Measurements from ENCODE around the gene CSPG4. TPM values are rescaled to one million over a fixed set of nuclear protein-coding genes. Genes with fewer than 3 reads are reported as not detected.
A peak's percentile ranks its signal among the peaks of the same experiment; 100 is the strongest.
"Not testable (repeated sequence)": the region's sequence is repeated elsewhere in the genome, so short reads cannot be mapped to it uniquely, and the experiment has no call there.

Gene CSPG4
- total and polyA plus RNA-seq, 9 of the 15 experiments (the other 6 are each of a cell fraction or from before 2014, with no cell fraction given): under 0.01 to 0.07 (median 0.04) TPM; not detected in 5

DNA sequence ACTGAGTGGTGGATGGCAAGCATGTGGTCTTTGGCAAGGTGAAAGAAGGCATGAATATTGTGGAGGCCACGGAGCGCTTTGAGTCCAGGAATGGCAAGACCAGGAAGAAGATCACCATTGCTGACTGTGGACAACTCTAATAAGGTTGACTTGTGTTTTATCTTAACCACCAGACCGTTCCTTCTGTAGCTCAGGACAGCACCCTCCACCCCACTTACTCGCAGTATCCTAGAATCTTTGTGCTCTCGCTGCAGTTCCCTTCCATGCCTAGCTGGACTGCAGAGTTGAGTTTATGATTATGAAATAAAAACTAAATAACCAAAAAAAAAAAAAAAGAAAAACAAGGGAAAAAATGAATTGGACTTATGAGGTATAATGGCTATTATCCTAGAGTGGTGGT lies 34.5 kb upstream of the CSPG4 start:
- H3K4me3 ChIP-seq; H4K20me1 ChIP-seq (replicated peaks; ENCODE audit: control insufficient read depth, insufficient read depth, low read length); H3K9me3 ChIP-seq (replicated peaks; ENCODE audit: control insufficient read depth, insufficient read depth, low read depth, low read length); H3K9ac ChIP-seq (ENCODE audit: insufficient read depth in 1 of 2, low read depth in 2 of 2, low read length in 2 of 2); H3K4me1 ChIP-seq (replicated peaks in 1 of 2; ENCODE audit: control insufficient read depth in 2 of 2, insufficient read depth in 2 of 2, low read length in 2 of 2); POLR2A ChIA-PET; H3K27me3 ChIP-seq (ENCODE audit: control insufficient read depth in 2 of 2, insufficient read depth in 2 of 2, low read length in 2 of 2); BruUV-seq (replicated peaks); H3K27ac ChIP-seq (ENCODE audit: extremely low read depth, low read depth, low read length); H3K36me3 ChIP-seq (ENCODE audit: control insufficient read depth, insufficient read depth, low read length); CTCF ChIA-PET (ENCODE audit: low intra/inter-chr PET ratio); intact Hi-C loops (cut with micrococcal nuclease); in situ Hi-C loops (cut with MboI); H3K79me2 ChIP-seq (ENCODE audit: control insufficient read depth, insufficient read depth, low read length); H3K9me1 ChIP-seq (ENCODE audit: control insufficient read depth, insufficient read depth, low read length): not testable (repeated sequence)
- Histone ChIP-seq H2AFZ (ENCODE audit: low read depth, low read length) (peak overlapping the region; percentile 80; the same call in 1 of the 2 replicates), H3K4me2 (ENCODE audit: insufficient read depth, low read length) (peak overlapping the region; percentile 42; the same call in 1 of the 2 replicates)
- WGBS (ENCODE audit: insufficient coverage, low coverage, missing lambda C conversion rate): 15% methylated on average over 5 of the region's 5 CpGs
- FAIRE-seq (peak; percentile 65), ATAC-seq (peak; percentile 68; the same call in 2 of the 3 replicates), DNase-seq (ENCODE audit: extremely low read depth in 1 of 4, low spot score in 3 of 4) (peak in 1 of 4 experiments; percentile 53)
- TF ChIP-seq TCF3 (CRISPR knock-in tag; IDR thresholded peaks at IDR 0.05) (peak; percentile 58; the same call in 1 of the 2 replicates), MTA2 (IDR thresholded peaks at IDR 0.05; ENCODE audit: low read depth) (0 out of 2 replicates have a peak, but pooled peaks have one; percentile 36), TAL1 (IDR thresholded peaks at IDR 0.05) (peak; percentile 19; the same call in 1 of the 2 replicates), ARID1B (IDR thresholded peaks at IDR 0.05) (0 out of 2 replicates have a peak, but pooled peaks have one; percentile 36), CBFA2T3 (IDR thresholded peaks at IDR 0.05) (peak; percentile 25; the same call in 1 of the 2 replicates), DPF2 (IDR thresholded peaks at IDR 0.05) (0 out of 2 replicates have a peak, but pooled peaks have one; percentile 35), CBFA2T2 (conservative IDR thresholded peaks at IDR 0.05) (peak; percentile 10; the same call in 1 of the 2 replicates)

DNA sequence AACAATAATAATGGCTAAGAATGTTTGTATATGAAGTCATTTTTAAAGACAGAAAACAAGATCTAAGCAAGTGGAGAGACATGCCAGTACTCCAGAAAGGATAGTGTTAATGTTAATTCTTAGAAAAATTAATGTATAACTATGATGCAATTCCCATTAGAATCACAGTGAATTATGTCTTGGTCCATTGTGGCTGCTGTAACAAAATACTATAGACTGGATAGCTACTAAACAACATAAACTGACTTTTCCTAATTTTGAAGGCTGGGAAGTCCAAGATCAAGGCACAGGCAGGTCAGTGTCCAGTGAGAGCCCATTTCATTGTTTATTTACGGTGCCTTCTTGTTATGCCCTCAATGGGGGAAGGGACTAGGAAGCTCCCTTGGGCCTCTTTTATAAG lies 32.7 kb upstream of the CSPG4 start:
- H3K4me2 ChIP-seq (ENCODE audit: insufficient read depth, low read length): no peak overlapping the region
- TF ChIP-seq, protein P1, sequence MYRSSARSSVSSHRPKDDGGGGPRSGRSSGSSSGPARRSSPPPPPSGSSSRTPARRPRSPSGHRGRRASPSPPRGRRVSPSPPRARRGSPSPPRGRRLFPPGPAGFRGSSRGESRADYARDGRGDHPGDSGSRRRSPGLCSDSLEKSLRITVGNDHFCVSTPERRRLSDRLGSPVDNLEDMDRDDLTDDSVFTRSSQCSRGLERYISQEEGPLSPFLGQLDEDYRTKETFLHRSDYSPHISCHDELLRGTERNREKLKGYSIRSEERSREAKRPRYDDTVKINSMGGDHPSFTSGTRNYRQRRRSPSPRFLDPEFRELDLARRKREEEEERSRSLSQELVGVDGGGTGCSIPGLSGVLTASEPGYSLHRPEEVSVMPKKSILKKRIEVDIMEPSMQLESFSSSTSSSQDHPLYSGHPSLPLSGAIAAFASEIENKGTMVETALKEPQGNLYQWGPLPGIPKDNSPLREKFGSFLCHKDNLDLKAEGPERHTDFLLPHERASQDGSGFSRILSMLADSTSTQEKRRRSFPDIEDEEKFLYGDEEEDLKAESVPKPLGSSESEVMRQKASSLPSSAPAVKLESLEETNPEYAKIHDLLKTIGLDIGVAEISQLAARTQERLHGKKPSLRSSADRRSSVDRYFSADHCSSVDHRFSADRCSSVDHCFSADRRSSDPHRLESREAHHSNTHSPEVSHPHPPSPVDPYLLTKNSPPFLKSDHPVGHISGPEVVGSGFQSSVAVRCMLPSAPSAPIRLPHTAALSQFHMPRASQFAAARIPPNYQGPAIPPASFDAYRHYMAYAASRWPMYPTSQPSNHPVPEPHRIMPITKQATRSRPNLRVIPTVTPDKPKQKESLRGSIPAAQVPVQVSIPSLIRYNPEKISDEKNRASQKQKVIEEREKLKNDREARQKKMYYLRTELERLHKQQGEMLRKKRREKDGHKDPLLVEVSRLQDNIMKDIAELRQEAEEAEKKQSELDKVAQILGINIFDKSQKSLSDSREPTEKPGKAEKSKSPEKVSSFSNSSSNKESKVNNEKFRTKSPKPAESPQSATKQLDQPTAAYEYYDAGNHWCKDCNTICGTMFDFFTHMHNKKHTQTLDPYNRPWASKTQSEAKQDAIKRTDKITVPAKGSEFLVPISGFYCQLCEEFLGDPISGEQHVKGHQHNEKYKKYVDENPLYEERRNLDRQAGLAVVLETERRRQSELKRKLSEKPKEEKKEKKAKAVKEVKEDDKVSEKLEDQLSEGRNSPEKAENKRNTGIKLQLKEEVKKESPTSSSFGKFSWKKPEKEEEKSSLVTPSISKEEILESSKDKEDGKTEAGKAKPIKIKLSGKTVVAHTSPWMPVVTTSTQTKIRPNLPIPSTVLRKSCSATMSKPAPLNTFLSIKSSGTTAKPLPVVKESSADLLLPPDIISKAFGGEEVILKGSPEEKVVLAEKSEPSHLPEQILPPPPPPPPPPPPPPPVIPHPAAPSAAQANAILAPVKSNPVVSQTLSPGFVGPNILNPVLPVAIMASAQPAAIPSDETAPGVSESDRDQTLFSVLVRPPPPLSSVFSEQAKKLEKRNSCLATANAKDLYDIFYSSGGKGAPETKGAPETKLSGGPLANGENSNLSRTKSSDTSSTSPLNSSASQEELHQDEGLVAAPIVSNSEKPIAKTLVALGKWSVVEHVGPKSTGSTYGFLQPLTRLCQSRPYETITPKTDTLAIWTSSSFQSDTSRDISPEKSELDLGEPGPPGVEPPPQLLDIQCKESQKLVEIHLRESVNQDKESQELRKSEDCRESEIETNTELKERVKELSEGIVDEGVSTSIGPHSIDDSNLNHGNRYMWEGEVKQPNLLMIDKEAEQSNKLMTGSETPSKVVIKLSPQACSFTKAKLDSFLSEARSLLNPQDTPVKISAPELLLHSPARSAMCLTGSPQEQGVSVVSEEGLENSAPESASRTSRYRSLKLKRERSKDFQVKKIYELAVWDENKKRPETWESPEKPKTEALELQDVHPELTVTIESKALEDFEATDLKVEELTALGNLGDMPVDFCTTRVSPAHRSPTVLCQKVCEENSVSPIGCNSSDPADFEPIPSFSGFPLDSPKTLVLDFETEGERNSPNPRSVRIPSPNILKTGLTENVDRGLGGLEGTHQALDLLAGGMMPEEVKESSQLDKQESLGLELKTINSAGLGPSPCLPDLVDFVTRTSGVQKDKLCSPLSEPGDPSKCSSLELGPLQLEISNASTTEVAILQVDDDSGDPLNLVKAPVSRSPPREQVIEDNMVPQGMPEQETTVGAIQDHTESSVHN (IDR thresholded peaks at IDR 0.05; ENCODE audit: borderline replicate concordance in 1 of 2, low read depth in 1 of 2): no peak
- TF ChIP-seq NBN (IDR thresholded peaks at IDR 0.05; ENCODE audit: low read depth): no peak

More for the DNA sequence above, 32.7 kb upstream of the CSPG4 start:
- H3K27ac ChIP-seq (ENCODE audit: extremely low read depth, low read depth, low read length): no peak overlapping the region
- no peaks in the 10 kb centered on the region for H4K20me1 ChIP-seq (replicated peaks; ENCODE audit: control insufficient read depth, insufficient read depth, low read length)
- H3K36me3 ChIP-seq (ENCODE audit: control insufficient read depth, insufficient read depth, low read length): no peaks in the 10 kb centered on the region
- H3K9ac ChIP-seq (ENCODE audit: insufficient read depth in 1 of 2, low read depth in 2 of 2, low read length in 2 of 2): no peak overlapping the region
- ATAC-seq (no peak), FAIRE-seq (no peak), DNase-seq (ENCODE audit: extremely low read depth in 1 of 4, low spot score in 3 of 4) (no peak)
- BruUV-seq (replicated peaks): no TSS peak
- in situ Hi-C loops (cut with MboI) (no loop called here), intact Hi-C loops (cut with micrococcal nuclease) (no loop called here)
- no peaks in the 10 kb centered on the region for H3K9me3 ChIP-seq (replicated peaks; ENCODE audit: control insufficient read depth, insufficient read depth, low read depth, low read length)
- no peaks in the 10 kb centered on the region for H3K79me2 ChIP-seq (ENCODE audit: control insufficient read depth, insufficient read depth, low read length)
- no peaks in the 10 kb centered on the region; a peak in 1 of 5 replicates for H3K4me1 ChIP-seq (replicated peaks in 1 of 2; ENCODE audit: control insufficient read depth in 2 of 2, insufficient read depth in 2 of 2, low read length in 2 of 2)
- POLR2A ChIA-PET: interaction anchor here (0.6 to 0.7 kb wide), 2 partner anchors 13 to 34 kb away, joined by 3 to 4 read pairs; no protein-coding TSS in a partner anchor
- CTCF ChIA-PET (ENCODE audit: low intra/inter-chr PET ratio): no interaction called here
- H3K4me3 ChIP-seq: no peak overlapping the region
- H3K9me1 ChIP-seq (ENCODE audit: control insufficient read depth, insufficient read depth, low read length): no peaks in the 10 kb centered on the region
- H2AFZ ChIP-seq (ENCODE audit: low read depth, low read length): peak overlapping the region; percentile 34; the same call in 1 of the 2 replicates
- no peaks in the 10 kb centered on the region for H3K27me3 ChIP-seq (ENCODE audit: control insufficient read depth in 2 of 2, insufficient read depth in 2 of 2, low read length in 2 of 2)
- WGBS (ENCODE audit: insufficient coverage, low coverage, missing lambda C conversion rate): 42% methylated on average over 1 of the region's 1 CpG
